Measurements from ENCODE around the gene RNF115. TPM values are rescaled to one million over a fixed set of nuclear protein-coding genes. Genes with fewer than 3 reads are reported as not detected.

Gene RNF115
- total and polyA plus RNA-seq, 2 of the 8 experiments (the other 6 are each of a cell fraction or from before 2014, with no cell fraction given), result 4.7 to 10.8 TPM

GRCh38 chr1:145823565-145824498 is at the start of gene RNF115, which contains the start of gene POLR3C (continued):
- TF ChIP-seq SP4 (IDR thresholded peaks at IDR 0.05; ENCODE audit: low read length) (peak; percentile 63; the same call in 1 of the 2 replicates), KDM4A (IDR thresholded peaks at IDR 0.05; ENCODE audit: low read depth, low read length, severe bottlenecking) (no peak), ZNF274 (IDR thresholded peaks at IDR 0.05; ENCODE audit: borderline replicate concordance, extremely low read depth, low read length) (no peak), JUND (IDR thresholded peaks at IDR 0.05; ENCODE audit: low read length) (no peak), MAX (IDR thresholded peaks at IDR 0.05) (peak; percentile 69), SUZ12 (IDR thresholded peaks at IDR 0.05; ENCODE audit: low read length) (no peak), CEBPB (IDR thresholded peaks at IDR 0.05; ENCODE audit: low read depth, low read length) (no peak), CTCF (IDR thresholded peaks at IDR 0.05; ENCODE audit: control extremely low read depth in 1 of 3, insufficient read depth in 1 of 3, low read depth in 1 of 3, low read length in 3 of 3) (no peak), SRF (IDR thresholded peaks at IDR 0.05; ENCODE audit: low read depth, low read length) (no peak), POLR2AphosphoS5 (IDR thresholded peaks at IDR 0.05; ENCODE audit: low read depth, low read length) (peak; percentile 57), GTF2F1 (IDR thresholded peaks at IDR 0.05; ENCODE audit: borderline replicate concordance, low read depth, low read length) (no peak; the same call in 1 of the 2 replicates), SIX5 (IDR thresholded peaks at IDR 0.05; ENCODE audit: low read depth, low read length) (no peak), ATF3 (IDR thresholded peaks at IDR 0.05; ENCODE audit: insufficient read depth, low read depth, low read length) (no peak), RXRA (IDR thresholded peaks at IDR 0.05; ENCODE audit: insufficient read depth, low read depth, low read length) (no peak), NANOG (IDR thresholded peaks at IDR 0.05; ENCODE audit: insufficient read depth, low read depth, low read length, poor library complexity, severe bottlenecking) (no peak), RFX5 (IDR thresholded peaks at IDR 0.05; ENCODE audit: borderline replicate concordance, low read depth, low read length) (no peak), SIRT6 (IDR thresholded peaks at IDR 0.05; ENCODE audit: low read length) (no peak), CREB1 (IDR thresholded peaks at IDR 0.05) (no peak), RAD21 (IDR thresholded peaks at IDR 0.05 in 1 of 2, conservative IDR thresholded peaks at IDR 0.05 in 1 of 2; ENCODE audit: low read depth in 2 of 2, low read length in 2 of 2) (no peak)
- TF ChIP-seq, protein P1, sequence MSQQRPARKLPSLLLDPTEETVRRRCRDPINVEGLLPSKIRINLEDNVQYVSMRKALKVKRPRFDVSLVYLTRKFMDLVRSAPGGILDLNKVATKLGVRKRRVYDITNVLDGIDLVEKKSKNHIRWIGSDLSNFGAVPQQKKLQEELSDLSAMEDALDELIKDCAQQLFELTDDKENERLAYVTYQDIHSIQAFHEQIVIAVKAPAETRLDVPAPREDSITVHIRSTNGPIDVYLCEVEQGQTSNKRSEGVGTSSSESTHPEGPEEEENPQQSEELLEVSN (IDR thresholded peaks at IDR 0.05), result peak; percentile 84

All from H1 (cell line).